Keratinocyte (primary cell): ENCODE measurements around the gene PEA15. TPM values are rescaled to one million over a fixed set of nuclear protein-coding genes. Genes with fewer than 3 reads are reported as not detected.

Experiments
- DNase-seq: peaks from one replicate; pipeline ENCODE4 v3.0.0-alpha.2; 2011; ENCODE audit warnings: low read depth, missing footprints, low spot score
- FAIRE-seq: peaks from 2 replicates; lab custom pipeline; 2011; peaks lifted over from hg19 to GRCh38; lab: Jason Lieb, UNC
- H2AFZ ChIP-seq: 2 replicates; pipeline ENCODE4 v1.6.0; 2012; ENCODE audit warnings: low read length, control low read depth, inconsistent platforms; ENCODE audit not compliant: control insufficient read depth
- H3K27ac ChIP-seq: 2 replicates; pipeline ENCODE4 v1.5.1; 2011; ENCODE audit warnings: low read length; ENCODE audit not compliant: control insufficient read depth, insufficient read depth
- H3K27me3 ChIP-seq: 3 replicates; pipeline ENCODE4 v1.6.0; 2011; ENCODE audit warnings: low read length; ENCODE audit not compliant: control insufficient read depth, insufficient read depth; ENCODE audit errors: extremely low read depth
- H3K36me3 ChIP-seq, 2 experiments: 2 replicates in 1 of 2; 3 replicates in 1 of 2; pipeline ENCODE4 v1.5.1; 2011; ENCODE audit warnings: low read length in 2 of 2, mild to moderate bottlenecking in 1 of 2; ENCODE audit not compliant: control insufficient read depth in 2 of 2, insufficient read depth in 2 of 2; ENCODE audit errors: extremely low read depth in 1 of 2
- H3K4me1 ChIP-seq: 3 replicates; pipeline ENCODE4 v1.5.1; 2011; ENCODE audit warnings: low read length; ENCODE audit not compliant: control insufficient read depth, insufficient read depth; ENCODE audit errors: extremely low read depth
- H3K4me2 ChIP-seq: 3 replicates; pipeline ENCODE4 v1.6.0; 2011; ENCODE audit warnings: low read depth, low read length; ENCODE audit not compliant: control insufficient read depth, insufficient read depth; ENCODE audit errors: extremely low read depth
- H3K4me3 ChIP-seq, 3 experiments: fragments of 200-600 bp in 1 of 3; sonication (generic) in 1 of 3; 2 replicates in 2 of 3; 3 replicates in 1 of 3; pipeline ENCODE4 v1.5.1; 2011 to 2016; ENCODE audit warnings: low read length in 3 of 3, mild to moderate bottlenecking in 3 of 3, control low read depth in 2 of 3, inconsistent platforms in 1 of 3, low read depth in 1 of 3, mixed read lengths in 1 of 3, mixed run types in 1 of 3, moderate library complexity in 1 of 3; ENCODE audit not compliant: control insufficient read depth in 2 of 3, insufficient read depth in 2 of 3; ENCODE audit errors: extremely low read depth in 1 of 3
- H3K79me2 ChIP-seq: 2 replicates; pipeline ENCODE4 v1.6.0; 2012; ENCODE audit warnings: low read length; ENCODE audit not compliant: control insufficient read depth, insufficient read depth
- H3K9ac ChIP-seq: 3 replicates; pipeline ENCODE4 v1.6.0; 2011; ENCODE audit warnings: low read length; ENCODE audit not compliant: control insufficient read depth, insufficient read depth; ENCODE audit errors: extremely low read depth
- H3K9me1 ChIP-seq: 3 replicates; pipeline ENCODE4 v1.6.0; 2011; ENCODE audit warnings: low read length; ENCODE audit not compliant: control insufficient read depth, insufficient read depth; ENCODE audit errors: extremely low read depth
- H3K9me3 ChIP-seq: 2 replicates; pipeline ENCODE4 v1.5.1; 2012; ENCODE audit warnings: low read depth, low read length; ENCODE audit not compliant: control insufficient read depth
- H4K20me1 ChIP-seq: 3 replicates; pipeline ENCODE4 v1.6.0; 2011; ENCODE audit warnings: low read length; ENCODE audit not compliant: control insufficient read depth, insufficient read depth; ENCODE audit errors: extremely low read depth
- CTCF ChIP-seq, 3 experiments: IDR thresholded peaks in 1 of 3; conservative IDR thresholded peaks in 1 of 3; optimal IDR thresholded peaks in 1 of 3; 2 replicates in 2 of 3; 3 replicates in 1 of 3; pipeline versions ENCODE3 to v1.5.1; 2011; ENCODE audit warnings: low read length in 3 of 3, mild to moderate bottlenecking in 3 of 3, moderate library complexity in 2 of 3, control low read depth in 1 of 3, inconsistent platforms in 1 of 3; ENCODE audit not compliant: insufficient read depth in 2 of 3; ENCODE audit errors: extremely low read depth in 1 of 3
- EZH2 ChIP-seq: IDR thresholded peaks from one replicate; pipeline ENCODE4 v1.6.1; 2012; ENCODE audit warnings: inconsistent platforms, mild to moderate bottlenecking, low read length, moderate library complexity
- dilution Hi-C: fragments of 300-500 bp; cut with MboI; formaldehyde crosslinking; loops from one replicate; pipeline ENCODE4 v1.7.0; 2020; ENCODE audit warnings: low sequenced_read_pairs; ENCODE audit not compliant: extremely low pct_ligation_motif_present
- polyA plus RNA-seq, 5 experiments: library from polyadenylated mRNA; depleted of rRNA in 3 of 5; stranded (reverse) in 3 of 5; stranded (forward) in 1 of 5; unstranded in 1 of 5; fragments of >200 nt; gene quantifications; 1 replicate in 1 of 5; 2 replicates in 3 of 5; 3 replicates in 1 of 5; pipeline versions ENCODE4 v1.2.1 to v1.2.3, GENCODE V29; 2011 to 2012; ENCODE audit warnings: missing spikeins in 2 of 5, low read depth in 1 of 5, low replicate concordance in 1 of 5

Gene PEA15
- polyA plus RNA-seq, 1 donor (not counting 4 experiments of a cell fraction or from before 2014, with no cell fraction given) = 367 TPM

- FAIRE-seq (peak; percentile 48), DNase-seq (no peak)
- H3K4me3 ChIP-seq = no peak overlapping the region
- peaks cover 2% of the 10 kb centered on the region for H3K27me3 ChIP-seq
- no peaks in the 10 kb centered on the region for H3K79me2 ChIP-seq
- dilution Hi-C loops = no loop called here
- no peak overlapping the region for H3K4me2 ChIP-seq
- no peaks in the 10 kb centered on the region for H3K9me3 ChIP-seq
- no peaks in the 10 kb centered on the region for H4K20me1 ChIP-seq
- peaks cover 8% of the 10 kb centered on the region for H3K4me1 ChIP-seq
- no peak overlapping the region for H3K9ac ChIP-seq
- H2AFZ ChIP-seq = no peak overlapping the region
- TF ChIP-seq EZH2 (no peak), CTCF (optimal IDR thresholded peaks at IDR 0.05 in 1 of 3, IDR thresholded peaks at IDR 0.05 in 1 of 3, conservative IDR thresholded peaks at IDR 0.05 in 1 of 3; ENCODE audit: extremely low read depth in 1 of 3, insufficient read depth in 2 of 3, low read length in 3 of 3) (no peak)
- no peaks in the 10 kb centered on the region for H3K9me1 ChIP-seq
- no peak overlapping the region for H3K27ac ChIP-seq
- H3K36me3 ChIP-seq = no peaks in the 10 kb centered on the region
These were observed 33.8 kb upstream of the PEA15 start for GRCh38 chr1:160171354-160171753.

- H3K9me3 ChIP-seq = no peaks in the 10 kb centered on the region
- TF ChIP-seq EZH2 (no peak), CTCF (optimal IDR thresholded peaks at IDR 0.05 in 1 of 3, IDR thresholded peaks at IDR 0.05 in 1 of 3, conservative IDR thresholded peaks at IDR 0.05 in 1 of 3; ENCODE audit: extremely low read depth in 1 of 3, insufficient read depth in 2 of 3, low read length in 3 of 3) (no peak)
- no peaks in the 10 kb centered on the region for H3K9me1 ChIP-seq
- H3K79me2 ChIP-seq = no peaks in the 10 kb centered on the region
- dilution Hi-C loops = no loop called here
- DNase-seq (no peak), FAIRE-seq (no peak)
- no peaks in the 10 kb centered on the region for H3K36me3 ChIP-seq
- no peak overlapping the region for H3K4me3 ChIP-seq
- no peak overlapping the region for H3K27ac ChIP-seq
- H2AFZ ChIP-seq = no peak overlapping the region
- H3K4me1 ChIP-seq = peaks cover 8% of the 10 kb centered on the region
- H3K9ac ChIP-seq = no peak overlapping the region
- peaks cover 2% of the 10 kb centered on the region for H3K27me3 ChIP-seq
- no peak overlapping the region for H3K4me2 ChIP-seq
- H4K20me1 ChIP-seq = no peaks in the 10 kb centered on the region
These were observed 33.2 kb upstream of the PEA15 start for GRCh38 chr1:160171980-160172379.
